Mucosa of descending colon (tissue), 3 donors: ENCODE data around the gene ANKRD55. TPM values are rescaled to one million over a fixed set of nuclear protein-coding genes. Genes with fewer than 3 reads are reported as not detected.

ENCODE experiments used
- ATAC-seq: fragments of 200-7000 bp; cut with Tn5 transposase; one replicate; pipeline ENCODE4 v1.9.1; 2020; ENCODE audit warnings: mild to moderate bottlenecking, moderate library complexity
- DNase-seq, 3 donors: peaks; one replicate each; pipeline ENCODE4 v3.0.0-alpha.2; 2020
- H3K36me3 ChIP-seq: fragments of 200-600 bp; one replicate; pipeline ENCODE4 v1.8.0; 2021; ENCODE audit warnings: low read depth, mild to moderate bottlenecking
- H3K4me1 ChIP-seq: fragments of 200-600 bp; one replicate; pipeline ENCODE4 v1.8.0; 2021; ENCODE audit warnings: low read depth, mild to moderate bottlenecking
- H3K4me3 ChIP-seq: fragments of 200-600 bp; one replicate; pipeline ENCODE4 v1.8.0; 2021; ENCODE audit warnings: mild to moderate bottlenecking
- H3K9me3 ChIP-seq: fragments of 200-600 bp; one replicate; pipeline ENCODE4 v1.8.0; 2021; ENCODE audit warnings: mild to moderate bottlenecking
- CTCF ChIP-seq: fragments of 200-600 bp; IDR thresholded peaks from one replicate; pipeline ENCODE4 v1.8.0; 2022; ENCODE audit warnings: antibody characterized with exemption, mild to moderate bottlenecking
- intact Hi-C, 2 donors: fragments of 100-400 bp; cut with DNase I in 1 of 2; cut with micrococcal nuclease in 1 of 2; formaldehyde crosslinking; loops; one replicate each; pipeline versions ENCODE4 v1.11.0 to v1.11.1; 2022; cut with DNase I, micrococcal nuclease
- total RNA-seq, 3 donors: library from RNA; stranded (reverse); fragmentation: NEBNext Ultra II Directional in 2 of 3; extraction: Animal tissue kit (Norgen Biotek cat#: 25700) in 2 of 3; gene quantifications; one replicate each; pipeline versions ENCODE4 v1.2.1 to v1.2.4, GENCODE V29; 2021 to 2023
- donor health status: DM: no; HTN: no; CAD: no; lungs with moderate emphysema.
- donor health status: DM: no; HTN: no; CAD: no.
- donor health status: DM: no; HTN: yes; CAD: no.

Gene ANKRD55
- total RNA-seq, 3 donors from 2014 or later, result 0.31 TPM; not detected in 2

GRCh38 chr5:56072863-56073766 is 160.0 kb downstream of the ANKRD55 start:
- Histone ChIP-seq H3K9me3 (no peaks in the 10 kb centered on the region), H3K4me1 (no peaks in the 10 kb centered on the region), H3K36me3 (no peaks in the 10 kb centered on the region), H3K4me3 (no peak overlapping the region)
- no peak for TF ChIP-seq CTCF
- ATAC-seq, result no peak
- no peak for DNase-seq
- intact Hi-C loops, result no loop called here

GRCh38 chr5:56071470-56071869 is 161.7 kb downstream of the ANKRD55 start:
- no peak for DNase-seq
- no peak overlapping the region for H3K4me3 ChIP-seq
- no peaks in the 10 kb centered on the region for H3K9me3 ChIP-seq
- intact Hi-C loops, result no loop called here
- TF ChIP-seq CTCF, result no peak
- H3K36me3 ChIP-seq, result no peaks in the 10 kb centered on the region
- no peak for ATAC-seq
- H3K4me1 ChIP-seq, result no peaks in the 10 kb centered on the region

GRCh38 chr5:56070851-56071465 is 162.2 kb downstream of the ANKRD55 start:
- Histone ChIP-seq H3K4me3 (no peak overlapping the region), H3K9me3 (no peaks in the 10 kb centered on the region), H3K4me1 (no peaks in the 10 kb centered on the region), H3K36me3 (no peaks in the 10 kb centered on the region)
- intact Hi-C loops, result no loop called here
- ATAC-seq (no peak), DNase-seq (no peak)
- TF ChIP-seq CTCF, result no peak

- no peaks in the 10 kb centered on the region for H3K9me3 ChIP-seq
- ATAC-seq, result no peak
- TF ChIP-seq CTCF, result no peak
- no peaks in the 10 kb centered on the region for H3K4me1 ChIP-seq
- H3K4me3 ChIP-seq, result no peak overlapping the region
- no peak for DNase-seq
- intact Hi-C loops, result no loop called here
- no peaks in the 10 kb centered on the region for H3K36me3 ChIP-seq
Observed at GRCh38 chr5:56069652-56070226, 163.4 kb downstream of the ANKRD55 start.

GRCh38 chr5:56066931-56067450 is 166.1 kb downstream of the ANKRD55 start:
- Histone ChIP-seq H3K4me3 (no peak overlapping the region), H3K4me1 (no peaks in the 10 kb centered on the region), H3K36me3 (no peaks in the 10 kb centered on the region), H3K9me3 (no peaks in the 10 kb centered on the region)
- no peak for ATAC-seq
- no peak for DNase-seq
- intact Hi-C loops, result no loop called here
- no peak for TF ChIP-seq CTCF
